Right lobe of liver (tissue), 4 donors: Measurements from ENCODE around the gene CDK2AP2.

Experiments
- POLR2A ChIP-seq: fragments of 450-650 bp; IDR thresholded peaks from one replicate; pipeline ENCODE4 v1.6.1; 2017; ENCODE audit warnings: antibody characterized with exemption, mild to moderate bottlenecking
- TF ChIP-seq, protein P1 (sequence below), 4 donors: fragments of 200-600 bp in 3 of 4; fragments of 450-650 bp in 1 of 4; IDR thresholded peaks; one replicate each; pipeline versions ENCODE4 v1.5.1 to v1.8.0; 2016 to 2022; ENCODE audit warnings: antibody characterized with exemption in 4 of 4, mild to moderate bottlenecking in 2 of 4
- donor health status: DM: no; HTN: no; CAD: no.
- donor health status: DM: no; HTN: no; CAD: no.
- donor health status: DM: no; HTN: yes; CAD: no.

DNA sequence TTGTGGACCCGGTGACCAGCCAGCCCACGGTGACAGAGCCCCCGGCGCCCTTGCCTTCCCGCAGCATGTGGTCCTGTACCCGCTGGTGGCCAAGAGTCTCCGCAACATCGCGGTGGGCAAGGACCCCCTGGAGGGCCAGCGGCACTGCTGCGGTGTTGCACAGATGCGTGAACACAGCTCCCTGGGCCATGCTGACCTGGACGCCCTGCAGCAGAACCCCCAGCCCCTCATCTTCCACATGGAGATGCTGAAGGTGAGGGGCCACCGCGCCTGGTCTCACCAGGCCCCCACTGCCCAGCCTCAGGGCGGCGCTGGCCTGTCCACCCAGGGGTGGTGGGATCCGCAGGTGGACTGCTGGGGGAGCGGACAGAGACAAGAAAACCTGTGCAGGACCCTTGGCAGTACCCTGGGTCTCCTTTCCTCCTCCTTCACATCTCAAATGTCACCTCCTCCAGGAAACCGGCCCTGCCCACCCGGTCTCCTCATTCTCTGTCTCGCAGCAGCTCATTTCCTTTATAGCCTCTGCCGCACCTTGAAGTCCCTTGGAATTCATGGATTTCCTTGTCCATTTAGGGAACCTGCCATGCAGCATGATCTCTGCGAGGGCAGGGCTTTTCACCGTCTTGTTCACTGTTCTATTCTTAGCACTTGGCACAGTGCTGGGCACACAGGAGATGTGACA, 18.6 kb downstream of the CDK2AP2 start:
- TF ChIP-seq, protein P1, sequence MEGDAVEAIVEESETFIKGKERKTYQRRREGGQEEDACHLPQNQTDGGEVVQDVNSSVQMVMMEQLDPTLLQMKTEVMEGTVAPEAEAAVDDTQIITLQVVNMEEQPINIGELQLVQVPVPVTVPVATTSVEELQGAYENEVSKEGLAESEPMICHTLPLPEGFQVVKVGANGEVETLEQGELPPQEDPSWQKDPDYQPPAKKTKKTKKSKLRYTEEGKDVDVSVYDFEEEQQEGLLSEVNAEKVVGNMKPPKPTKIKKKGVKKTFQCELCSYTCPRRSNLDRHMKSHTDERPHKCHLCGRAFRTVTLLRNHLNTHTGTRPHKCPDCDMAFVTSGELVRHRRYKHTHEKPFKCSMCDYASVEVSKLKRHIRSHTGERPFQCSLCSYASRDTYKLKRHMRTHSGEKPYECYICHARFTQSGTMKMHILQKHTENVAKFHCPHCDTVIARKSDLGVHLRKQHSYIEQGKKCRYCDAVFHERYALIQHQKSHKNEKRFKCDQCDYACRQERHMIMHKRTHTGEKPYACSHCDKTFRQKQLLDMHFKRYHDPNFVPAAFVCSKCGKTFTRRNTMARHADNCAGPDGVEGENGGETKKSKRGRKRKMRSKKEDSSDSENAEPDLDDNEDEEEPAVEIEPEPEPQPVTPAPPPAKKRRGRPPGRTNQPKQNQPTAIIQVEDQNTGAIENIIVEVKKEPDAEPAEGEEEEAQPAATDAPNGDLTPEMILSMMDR (IDR thresholded peaks at IDR 0.05), result no peak
- TF ChIP-seq POLR2A, result no peak
